Lung (tissue), 12 donors: ENCODE results near the gene C4BPA. TPM values are rescaled to one million over a fixed set of nuclear protein-coding genes. Genes with fewer than 3 reads are reported as not detected.

ENCODE experiments used
- ATAC-seq: fragments of 200-7000 bp; cut with Tn5 transposase; one replicate; pipeline ENCODE4 v1.9.1; 2020; ENCODE audit warnings: moderate number of reproducible peaks; ENCODE audit not compliant: insufficient read depth, low FRiP score
- DNase-seq, 3 donors: peaks; one replicate each; pipeline ENCODE4 v3.0.0-alpha.2; 2013 to 2017
- H3K27ac ChIP-seq, 2 donors: one replicate each; pipeline ENCODE4 v1.5.1; 2013; ENCODE audit warnings: mild to moderate bottlenecking in 2 of 2, moderate library complexity in 2 of 2, control low read depth in 1 of 2, inconsistent platforms in 1 of 2, low read depth in 1 of 2, low read length in 1 of 2
- H3K27me3 ChIP-seq, 3 donors: one replicate each; pipeline ENCODE4 v1.5.1; 2013; ENCODE audit warnings: low read length in 2 of 3; ENCODE audit not compliant: control insufficient read depth in 3 of 3, insufficient read depth in 3 of 3
- H3K36me3 ChIP-seq, 4 donors: one replicate each; pipeline ENCODE4 v1.5.1; 2013; ENCODE audit warnings: low read length in 4 of 4, mild to moderate bottlenecking in 1 of 4, moderate library complexity in 1 of 4; ENCODE audit not compliant: control insufficient read depth in 4 of 4, insufficient read depth in 4 of 4
- H3K4me1 ChIP-seq, 5 donors: one replicate each; pipeline ENCODE4 v1.5.1; 2013; ENCODE audit warnings: low read length in 5 of 5, mild to moderate bottlenecking in 2 of 5, moderate library complexity in 1 of 5; ENCODE audit not compliant: control insufficient read depth in 5 of 5, insufficient read depth in 5 of 5
- H3K4me3 ChIP-seq: one replicate; pipeline ENCODE4 v1.5.1; 2013; ENCODE audit warnings: mild to moderate bottlenecking, control low read depth, moderate library complexity
- H3K9ac ChIP-seq, 2 donors: one replicate each; pipeline ENCODE4 v1.5.1; 2013; ENCODE audit warnings: low read length in 2 of 2, control low read depth in 1 of 2; ENCODE audit not compliant: insufficient read depth in 1 of 2
- H3K9me3 ChIP-seq, 4 donors: one replicate each; pipeline ENCODE4 v1.5.1; 2013; ENCODE audit warnings: low read length in 3 of 4, mild to moderate bottlenecking in 1 of 4, moderate library complexity in 1 of 4; ENCODE audit not compliant: control insufficient read depth in 4 of 4, insufficient read depth in 3 of 4
- CTCF ChIP-seq: IDR thresholded peaks from 2 replicates; pipeline ENCODE4 v1.5.1; 2012; ENCODE audit warnings: mild to moderate bottlenecking; ENCODE audit errors: control extremely low read depth, extremely low read depth
- WGBS, 2 donors: extraction: QIAGEN DNeasy Blood & Tissue Kit; methylation state at CpG; one replicate each; pipeline ENCODE4 v1.1.7; 2013; 5-methylcytosine and 5-hydroxymethylcytosine counted together
- polyA plus RNA-seq, 2 donors: library from polyadenylated mRNA; stranded (reverse); fragments of 200-250 nt; gene quantifications; one replicate each; pipeline ENCODE4 v1.2.1, GENCODE V29; 2013
- total RNA-seq, 2 donors: library from RNA; depleted of rRNA in 1 of 2; stranded (reverse); fragments of >200 nt in 1 of 2; gene quantifications; one replicate each; pipeline ENCODE4 v1.2.1, GENCODE V29; 2014 to 2021
- donor health status: control.
- donor health status: control.
- donor health status: Bipolar disorder and iron deficiency.
- donor health status: healthy.
- donor health status: DM: yes; HTN: yes; CAD: no.

Gene C4BPA
- total and polyA plus RNA-seq, 4 donors: 21.2 to 213 (median 181) TPM

- H3K27ac ChIP-seq: no peak overlapping the region
- H3K27me3 ChIP-seq: no peaks in the 10 kb centered on the region
- 58 to 68% methylated on average over 2 of the region's 2 CpGs for WGBS, 2 donors
- H3K36me3 ChIP-seq: no peaks in the 10 kb centered on the region
- ATAC-seq (no peak), DNase-seq (no peak)
- H3K4me1 ChIP-seq: peaks cover 0 to 2% (median 0%) of the 10 kb centered on the region in 5 donors
- no peak for TF ChIP-seq CTCF
- no peak overlapping the region for H3K9ac ChIP-seq
- no peak overlapping the region for H3K4me3 ChIP-seq
- no peaks in the 10 kb centered on the region for H3K9me3 ChIP-seq
These were observed 10.1 kb upstream of the C4BPA start for GRCh38 chr1:207093944-207094343.

- Histone ChIP-seq H3K4me3 (no peak overlapping the region), H3K27ac (no peak overlapping the region), H3K9me3 (no peaks in the 10 kb centered on the region), H3K4me1 (no peaks in the 10 kb centered on the region), H3K36me3 (no peaks in the 10 kb centered on the region), H3K9ac (no peak overlapping the region), H3K27me3 (no peaks in the 10 kb centered on the region)
- ATAC-seq: no peak
- 86 to 93% methylated on average over 3 of the region's 3 CpGs for WGBS, 2 donors
- TF ChIP-seq CTCF: no peak
- no peak for DNase-seq
These were observed 6.1 kb upstream of the C4BPA start for GRCh38 chr1:207097871-207098324.

- ATAC-seq (no peak), DNase-seq (no peak)
- Histone ChIP-seq H3K27me3 (no peaks in the 10 kb centered on the region), H3K9ac (no peak overlapping the region), H3K4me1 (no peaks in the 10 kb centered on the region), H3K36me3 (no peaks in the 10 kb centered on the region), H3K27ac (no peak overlapping the region), H3K4me3 (no peak overlapping the region), H3K9me3 (no peaks in the 10 kb centered on the region)
- TF ChIP-seq CTCF: no peak
- 87 to 94% methylated on average over 1 of the region's 1 CpG for WGBS, 2 donors
These were observed 2.3 kb upstream of the C4BPA start for GRCh38 chr1:207101720-207102119.

GRCh38 chr1:207102146-207102545 is 1.9 kb upstream of the C4BPA start:
- 74 to 83% methylated on average over 5 of the region's 5 CpGs for WGBS, 2 donors
- no peak for DNase-seq
- Histone ChIP-seq H3K9ac (no peak overlapping the region), H3K9me3 (no peaks in the 10 kb centered on the region), H3K4me3 (no peak overlapping the region), H3K4me1 (no peaks in the 10 kb centered on the region), H3K27me3 (no peaks in the 10 kb centered on the region), H3K36me3 (no peaks in the 10 kb centered on the region), H3K27ac (no peak overlapping the region)
- no peak for ATAC-seq
- TF ChIP-seq CTCF: no peak
